Measurements from ENCODE around the gene SPOCK3.

The SPOCK3 gene

GRCh38 chr4:167105857-167106256, 128.4 kb downstream of the SPOCK3 start:
- Histone ChIP-seq H3K4me3 (ENCODE audit: low read length) (no peak overlapping the region), H3K36me3 (ENCODE audit: insufficient read depth, low read length) (no peaks in the 10 kb centered on the region), H3K9ac (ENCODE audit: low read depth, low read length) (no peak overlapping the region), H3K4me1 (ENCODE audit: control insufficient read depth, insufficient read depth, low read length) (no peaks in the 10 kb centered on the region), H3K27me3 (ENCODE audit: control insufficient read depth, insufficient read depth, low read length) (no peaks in the 10 kb centered on the region), H3K4me2 (ENCODE audit: low read length) (no peak overlapping the region), H3K9me3 (replicated peaks; ENCODE audit: low read length) (no peaks in the 10 kb centered on the region)

GRCh38 chr4:167102475-167102874, 131.8 kb downstream of the SPOCK3 start:
- Histone ChIP-seq H3K27me3 (ENCODE audit: control insufficient read depth, insufficient read depth, low read length) (no peaks in the 10 kb centered on the region), H3K9ac (ENCODE audit: low read depth, low read length) (no peak overlapping the region), H3K4me1 (ENCODE audit: control insufficient read depth, insufficient read depth, low read length) (no peaks in the 10 kb centered on the region), H3K9me3 (replicated peaks; ENCODE audit: low read length) (no peaks in the 10 kb centered on the region), H3K4me3 (ENCODE audit: low read length) (no peak overlapping the region), H3K36me3 (ENCODE audit: insufficient read depth, low read length) (no peaks in the 10 kb centered on the region), H3K4me2 (ENCODE audit: low read length) (no peak overlapping the region)

- Histone ChIP-seq H3K4me2 (ENCODE audit: low read length) (no peak overlapping the region), H3K9ac (ENCODE audit: low read depth, low read length) (no peak overlapping the region), H3K27me3 (ENCODE audit: control insufficient read depth, insufficient read depth, low read length) (no peaks in the 10 kb centered on the region), H3K4me1 (ENCODE audit: control insufficient read depth, insufficient read depth, low read length) (no peaks in the 10 kb centered on the region), H3K9me3 (replicated peaks; ENCODE audit: low read length) (no peaks in the 10 kb centered on the region), H3K4me3 (ENCODE audit: low read length) (no peak overlapping the region), H3K36me3 (ENCODE audit: insufficient read depth, low read length) (no peaks in the 10 kb centered on the region)
Observed at GRCh38 chr4:167101035-167101434, 133.3 kb downstream of the SPOCK3 start.

DNA sequence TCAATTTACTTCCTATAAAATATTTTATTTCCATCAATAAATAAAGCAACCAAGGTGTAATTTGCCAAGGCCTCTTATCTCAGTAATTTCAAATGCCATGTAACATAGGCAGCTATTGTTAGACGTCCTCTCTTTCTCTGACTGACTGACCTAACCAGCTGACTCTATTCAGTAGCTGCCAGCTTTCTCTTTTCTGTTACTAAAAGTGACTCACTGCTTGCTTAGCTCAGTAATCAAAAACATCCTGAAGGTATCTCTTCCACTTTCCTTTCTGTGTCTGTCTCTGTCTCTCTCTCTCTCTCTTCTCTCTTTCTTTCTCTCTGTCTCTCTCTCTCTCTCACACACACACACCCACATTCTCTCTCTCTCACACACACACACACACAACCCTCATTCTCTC, 134.2 kb downstream of the SPOCK3 start:
- Histone ChIP-seq H3K9me3 (replicated peaks; ENCODE audit: low read length) (no peaks in the 10 kb centered on the region), H3K4me3 (ENCODE audit: low read length) (no peak overlapping the region), H3K9ac (ENCODE audit: low read depth, low read length) (no peak overlapping the region), H3K36me3 (ENCODE audit: insufficient read depth, low read length) (no peaks in the 10 kb centered on the region), H3K4me1 (ENCODE audit: control insufficient read depth, insufficient read depth, low read length) (no peaks in the 10 kb centered on the region), H3K4me2 (ENCODE audit: low read length) (no peak overlapping the region), H3K27me3 (ENCODE audit: control insufficient read depth, insufficient read depth, low read length) (no peaks in the 10 kb centered on the region)

GRCh38 chr4:167088115-167088514, 146.2 kb downstream of the SPOCK3 start:
- Histone ChIP-seq H3K9ac (ENCODE audit: low read depth, low read length) (no peak overlapping the region), H3K9me3 (replicated peaks; ENCODE audit: low read length) (no peaks in the 10 kb centered on the region), H3K27me3 (ENCODE audit: control insufficient read depth, insufficient read depth, low read length) (no peaks in the 10 kb centered on the region), H3K36me3 (ENCODE audit: insufficient read depth, low read length) (no peaks in the 10 kb centered on the region), H3K4me2 (ENCODE audit: low read length) (no peak overlapping the region), H3K4me1 (ENCODE audit: control insufficient read depth, insufficient read depth, low read length) (no peaks in the 10 kb centered on the region), H3K4me3 (ENCODE audit: low read length) (no peak overlapping the region)

- Histone ChIP-seq H3K9me3 (replicated peaks; ENCODE audit: low read length) (no peaks in the 10 kb centered on the region), H3K4me2 (ENCODE audit: low read length) (no peak overlapping the region), H3K27me3 (ENCODE audit: control insufficient read depth, insufficient read depth, low read length) (no peaks in the 10 kb centered on the region), H3K9ac (ENCODE audit: low read depth, low read length) (no peak overlapping the region), H3K4me1 (ENCODE audit: control insufficient read depth, insufficient read depth, low read length) (no peaks in the 10 kb centered on the region), H3K4me3 (ENCODE audit: low read length) (no peak overlapping the region), H3K36me3 (ENCODE audit: insufficient read depth, low read length) (no peaks in the 10 kb centered on the region)
Observed at GRCh38 chr4:167084321-167084720, 150.0 kb downstream of the SPOCK3 start.

GRCh38 chr4:167079762-167080161, 154.5 kb downstream of the SPOCK3 start:
- Histone ChIP-seq H3K9me3 (replicated peaks; ENCODE audit: low read length) (no peaks in the 10 kb centered on the region), H3K4me1 (ENCODE audit: control insufficient read depth, insufficient read depth, low read length) (no peaks in the 10 kb centered on the region), H3K4me3 (ENCODE audit: low read length) (no peak overlapping the region), H3K9ac (ENCODE audit: low read depth, low read length) (no peak overlapping the region), H3K36me3 (ENCODE audit: insufficient read depth, low read length) (no peaks in the 10 kb centered on the region), H3K27me3 (ENCODE audit: control insufficient read depth, insufficient read depth, low read length) (no peaks in the 10 kb centered on the region), H3K4me2 (ENCODE audit: low read length) (no peak overlapping the region)

GRCh38 chr4:167052631-167053091, 181.6 kb downstream of the SPOCK3 start:
- Histone ChIP-seq H3K4me3 (ENCODE audit: low read length) (no peak overlapping the region), H3K9me3 (replicated peaks; ENCODE audit: low read length) (no peaks in the 10 kb centered on the region), H3K27me3 (ENCODE audit: control insufficient read depth, insufficient read depth, low read length) (no peaks in the 10 kb centered on the region), H3K9ac (ENCODE audit: low read depth, low read length) (no peak overlapping the region), H3K4me1 (ENCODE audit: control insufficient read depth, insufficient read depth, low read length) (no peaks in the 10 kb centered on the region), H3K4me2 (ENCODE audit: low read length) (no peak overlapping the region), H3K36me3 (ENCODE audit: insufficient read depth, low read length) (no peaks in the 10 kb centered on the region)

- Histone ChIP-seq H3K9ac (ENCODE audit: low read depth, low read length) (no peak overlapping the region), H3K9me3 (replicated peaks; ENCODE audit: low read length) (no peaks in the 10 kb centered on the region), H3K4me3 (ENCODE audit: low read length) (no peak overlapping the region), H3K4me2 (ENCODE audit: low read length) (no peak overlapping the region), H3K27me3 (ENCODE audit: control insufficient read depth, insufficient read depth, low read length) (no peaks in the 10 kb centered on the region), H3K4me1 (ENCODE audit: control insufficient read depth, insufficient read depth, low read length) (no peaks in the 10 kb centered on the region), H3K36me3 (ENCODE audit: insufficient read depth, low read length) (no peaks in the 10 kb centered on the region)
Observed at GRCh38 chr4:167049257-167049656, 185.0 kb downstream of the SPOCK3 start.

DNA sequence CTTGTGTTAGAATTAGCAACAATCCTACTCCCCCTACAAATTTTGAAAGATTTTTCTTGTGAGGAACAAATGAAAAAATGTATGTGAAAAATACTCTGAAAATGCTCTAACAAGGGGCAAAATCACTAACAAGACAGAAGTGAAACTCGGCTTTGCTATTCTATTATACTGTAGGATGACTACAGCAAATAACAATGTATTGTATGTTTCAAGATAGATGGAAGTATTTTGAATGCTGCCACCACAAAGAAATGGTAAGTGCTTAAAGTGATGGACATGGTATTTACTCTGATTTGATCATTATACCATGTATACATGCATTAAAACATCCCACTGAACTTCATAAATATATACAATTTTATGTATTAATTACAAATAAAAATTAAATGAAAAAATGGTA, 192.8 kb downstream of the SPOCK3 start:
- H3K9me3 ChIP-seq (replicated peaks; ENCODE audit: low read length), result no peaks in the 10 kb centered on the region
- no peaks in the 10 kb centered on the region for H3K36me3 ChIP-seq (ENCODE audit: insufficient read depth, low read length)
- no peak overlapping the region for H3K4me2 ChIP-seq (ENCODE audit: low read length)
- H3K4me3 ChIP-seq (ENCODE audit: low read length), result no peak overlapping the region
- H3K27me3 ChIP-seq (ENCODE audit: control insufficient read depth, insufficient read depth, low read length), result no peaks in the 10 kb centered on the region
- H3K9ac ChIP-seq (ENCODE audit: low read depth, low read length), result no peak overlapping the region
- H3K4me1 ChIP-seq (ENCODE audit: control insufficient read depth, insufficient read depth, low read length), result no peaks in the 10 kb centered on the region

- Histone ChIP-seq H3K27me3 (ENCODE audit: control insufficient read depth, insufficient read depth, low read length) (no peaks in the 10 kb centered on the region), H3K9me3 (replicated peaks; ENCODE audit: low read length) (no peaks in the 10 kb centered on the region), H3K4me3 (ENCODE audit: low read length) (no peak overlapping the region), H3K9ac (ENCODE audit: low read depth, low read length) (no peak overlapping the region), H3K36me3 (ENCODE audit: insufficient read depth, low read length) (no peaks in the 10 kb centered on the region), H3K4me1 (ENCODE audit: control insufficient read depth, insufficient read depth, low read length) (peaks cover 20% of the 10 kb centered on the region), H3K4me2 (ENCODE audit: low read length) (no peak overlapping the region)
Observed at GRCh38 chr4:167035390-167035789, 198.9 kb downstream of the SPOCK3 start.

GRCh38 chr4:167034983-167035382, 199.3 kb downstream of the SPOCK3 start:
- no peaks in the 10 kb centered on the region for H3K36me3 ChIP-seq (ENCODE audit: insufficient read depth, low read length)

More at GRCh38 chr4:167034983-167035382, 199.3 kb downstream of the SPOCK3 start:
- no peak overlapping the region for H3K4me3 ChIP-seq (ENCODE audit: low read length)
- H3K9ac ChIP-seq (ENCODE audit: low read depth, low read length), result no peak overlapping the region
- H3K4me1 ChIP-seq (ENCODE audit: control insufficient read depth, insufficient read depth, low read length), result peaks cover 20% of the 10 kb centered on the region
- no peaks in the 10 kb centered on the region for H3K27me3 ChIP-seq (ENCODE audit: control insufficient read depth, insufficient read depth, low read length)
- H3K9me3 ChIP-seq (replicated peaks; ENCODE audit: low read length), result no peaks in the 10 kb centered on the region
- H3K4me2 ChIP-seq (ENCODE audit: low read length), result no peak overlapping the region

Data from skeletal muscle satellite cell (primary cell).